KMS-11 (cell line): ENCODE data around the gene PCDHGA10.

ENCODE experiments used
- H2AFZ ChIP-seq: fragments of 200-600 bp; sonication (generic); 2 replicates; pipeline ENCODE4 v1.6.1; 2016; ENCODE audit warnings: antibody characterized with exemption, mixed run types, low read depth
- H3K27ac ChIP-seq: fragments of 200-600 bp; sonication (generic); 2 replicates; pipeline ENCODE4 v1.6.1; 2016; ENCODE audit warnings: mild to moderate bottlenecking, mixed run types
- H3K27me3 ChIP-seq: fragments of 200-600 bp; sonication (generic); 2 replicates; pipeline ENCODE4 v1.6.1; 2017; ENCODE audit warnings: mild to moderate bottlenecking, low read depth, mixed run types, moderate library complexity; ENCODE audit not compliant: insufficient read depth
- H3K36me3 ChIP-seq: fragments of 200-600 bp; sonication (generic); 2 replicates; pipeline ENCODE4 v1.6.1; 2017; ENCODE audit warnings: mild to moderate bottlenecking, mixed run types; ENCODE audit not compliant: insufficient read depth
- H3K4me1 ChIP-seq: fragments of 200-600 bp; sonication (generic); 2 replicates; pipeline ENCODE4 v1.6.1; 2016; ENCODE audit warnings: mild to moderate bottlenecking, low read depth, mixed run types; ENCODE audit not compliant: poor library complexity, severe bottlenecking
- H3K4me2 ChIP-seq: fragments of 200-600 bp; sonication (generic); 2 replicates; pipeline ENCODE4 v1.7.0; 2016; ENCODE audit warnings: mild to moderate bottlenecking, mixed run types
- H3K4me3 ChIP-seq: fragments of 200-600 bp; sonication (generic); IDR thresholded peaks from 2 replicates; pipeline ENCODE4 v1.6.1; 2017; ENCODE audit warnings: low read depth, low read length, mixed read lengths; ENCODE audit not compliant: insufficient read depth
- H3K79me2 ChIP-seq: fragments of 200-600 bp; sonication (generic); 2 replicates; pipeline ENCODE4 v1.6.1; 2016; ENCODE audit warnings: low read depth, mixed run types; ENCODE audit not compliant: insufficient read depth
- H3K9ac ChIP-seq: fragments of 200-600 bp; sonication (generic); 2 replicates; pipeline ENCODE4 v1.6.1; 2016; ENCODE audit warnings: mild to moderate bottlenecking, mixed run types
- H4K20me1 ChIP-seq: fragments of 200-600 bp; sonication (generic); 2 replicates; pipeline ENCODE4 v1.6.1; 2016; ENCODE audit warnings: mild to moderate bottlenecking, mixed run types; ENCODE audit not compliant: insufficient read depth
- TF ChIP-seq, protein P1 (sequence below): fragments of 200-600 bp; sonication (generic); conservative IDR thresholded peaks from 2 replicates; pipeline ENCODE4 v1.6.1; 2017; ENCODE audit warnings: low read depth, mild to moderate bottlenecking, antibody characterized with exemption, low read length, moderate library complexity, mixed read lengths

The PCDHGA10 gene

DNA sequence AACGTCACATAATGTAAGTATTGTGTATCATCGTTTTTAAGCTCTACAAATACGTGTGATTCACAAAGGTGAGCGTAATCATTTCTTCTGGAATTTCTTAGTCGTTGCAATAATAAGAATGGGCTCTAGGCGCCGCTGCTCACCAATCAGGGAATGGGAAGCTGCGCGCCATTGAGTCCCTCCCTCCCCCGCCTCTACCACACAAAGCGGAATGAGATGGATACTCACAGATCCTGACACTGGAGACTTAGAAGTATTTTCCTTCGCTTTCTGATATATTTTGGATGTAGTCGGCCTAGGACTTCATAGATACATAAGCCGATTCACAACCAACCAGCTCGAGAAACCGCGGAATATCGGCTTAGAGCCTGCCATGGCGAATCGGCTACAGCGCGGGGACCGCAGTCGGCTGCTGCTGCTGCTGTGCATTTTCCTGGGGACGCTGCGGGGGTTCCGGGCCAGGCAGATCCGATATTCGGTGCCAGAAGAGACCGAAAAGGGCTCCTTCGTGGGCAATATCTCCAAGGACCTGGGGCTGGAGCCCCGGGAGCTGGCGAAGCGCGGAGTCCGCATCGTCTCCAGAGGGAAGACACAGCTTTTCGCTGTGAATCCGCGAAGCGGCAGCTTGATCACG is 8.2 kb downstream of the PCDHGA10 start, which contains the start of gene PCDHGA11:
Gene PCDHGA11, plus strand, starts transcription at position 197 of the 634 bp plus-strand sequence. Its CDS starts 177 bp downstream, at position 374.
- H3K4me3 ChIP-seq: no peak within 1 kb of the TSS
- no peak within 1 kb of the TSS for H3K27ac ChIP-seq
- H3K36me3 ChIP-seq: no peaks in the 10 kb centered on the region
- no peaks in the 10 kb centered on the region for H4K20me1 ChIP-seq
- H3K4me2 ChIP-seq: no peak within 1 kb of the TSS; the same call in 1 of the 2 replicates
- no peaks in the 10 kb centered on the region for H3K27me3 ChIP-seq
- H3K9ac ChIP-seq: no peak within 1 kb of the TSS
- peak within 1 kb of the TSS; percentile 67; the same call in 1 of the 2 replicates for H2AFZ ChIP-seq
- no peaks in the 10 kb centered on the region for H3K79me2 ChIP-seq
- no peaks in the 10 kb centered on the region for H3K4me1 ChIP-seq
- TF ChIP-seq, protein P1, sequence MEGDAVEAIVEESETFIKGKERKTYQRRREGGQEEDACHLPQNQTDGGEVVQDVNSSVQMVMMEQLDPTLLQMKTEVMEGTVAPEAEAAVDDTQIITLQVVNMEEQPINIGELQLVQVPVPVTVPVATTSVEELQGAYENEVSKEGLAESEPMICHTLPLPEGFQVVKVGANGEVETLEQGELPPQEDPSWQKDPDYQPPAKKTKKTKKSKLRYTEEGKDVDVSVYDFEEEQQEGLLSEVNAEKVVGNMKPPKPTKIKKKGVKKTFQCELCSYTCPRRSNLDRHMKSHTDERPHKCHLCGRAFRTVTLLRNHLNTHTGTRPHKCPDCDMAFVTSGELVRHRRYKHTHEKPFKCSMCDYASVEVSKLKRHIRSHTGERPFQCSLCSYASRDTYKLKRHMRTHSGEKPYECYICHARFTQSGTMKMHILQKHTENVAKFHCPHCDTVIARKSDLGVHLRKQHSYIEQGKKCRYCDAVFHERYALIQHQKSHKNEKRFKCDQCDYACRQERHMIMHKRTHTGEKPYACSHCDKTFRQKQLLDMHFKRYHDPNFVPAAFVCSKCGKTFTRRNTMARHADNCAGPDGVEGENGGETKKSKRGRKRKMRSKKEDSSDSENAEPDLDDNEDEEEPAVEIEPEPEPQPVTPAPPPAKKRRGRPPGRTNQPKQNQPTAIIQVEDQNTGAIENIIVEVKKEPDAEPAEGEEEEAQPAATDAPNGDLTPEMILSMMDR: peak; percentile 62

DNA sequence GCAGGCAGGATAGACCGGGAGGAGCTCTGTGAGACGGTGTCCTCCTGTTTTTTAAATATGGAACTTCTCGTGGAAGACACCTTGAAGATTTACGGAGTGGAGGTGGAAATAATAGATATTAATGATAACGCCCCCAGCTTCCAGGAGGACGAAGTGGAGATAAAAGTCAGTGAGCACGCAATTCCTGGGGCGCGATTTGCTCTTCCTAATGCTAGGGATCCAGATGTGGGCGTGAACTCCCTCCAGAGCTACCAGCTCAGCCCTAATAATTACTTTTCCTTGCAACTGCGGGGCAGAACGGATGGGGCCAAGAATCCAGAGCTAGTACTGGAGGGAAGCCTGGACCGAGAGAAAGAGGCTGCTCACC is 8.7 kb downstream of the PCDHGA10 start:
- no peaks in the 10 kb centered on the region for H4K20me1 ChIP-seq
- H3K4me2 ChIP-seq: no peak overlapping the region; the same call in 1 of the 2 replicates
- no peaks in the 10 kb centered on the region for H3K36me3 ChIP-seq
- TF ChIP-seq, protein P1: no peak
- peak overlapping the region; percentile 67; the same call in 1 of the 2 replicates for H2AFZ ChIP-seq
- H3K27ac ChIP-seq: no peak overlapping the region
- no peaks in the 10 kb centered on the region for H3K4me1 ChIP-seq
- no peaks in the 10 kb centered on the region for H3K27me3 ChIP-seq
- no peaks in the 10 kb centered on the region for H3K79me2 ChIP-seq
- no peak overlapping the region for H3K4me3 ChIP-seq
- no peak overlapping the region for H3K9ac ChIP-seq

DNA sequence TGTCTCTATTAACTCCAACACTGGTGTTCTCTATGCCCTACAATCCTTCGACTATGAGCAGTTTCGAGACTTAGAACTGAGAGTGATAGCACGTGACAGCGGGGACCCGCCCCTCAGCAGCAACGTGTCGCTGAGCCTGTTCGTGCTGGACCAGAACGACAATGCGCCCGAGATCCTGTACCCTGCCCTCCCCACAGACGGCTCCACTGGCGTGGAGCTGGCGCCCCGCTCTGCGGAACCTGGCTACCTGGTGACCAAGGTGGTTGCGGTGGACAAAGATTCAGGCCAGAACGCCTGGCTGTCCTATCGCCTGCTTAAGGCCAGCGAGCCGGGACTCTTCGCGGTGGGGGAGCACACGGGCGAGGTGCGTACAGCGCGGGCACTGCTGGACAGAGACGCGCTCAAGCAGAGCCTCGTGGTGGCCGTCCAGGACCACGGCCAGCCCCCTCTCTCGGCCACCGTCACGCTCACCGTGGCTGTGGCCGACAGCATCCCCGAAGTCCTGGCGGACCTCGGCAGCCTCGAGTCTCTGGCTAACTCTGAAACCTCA is 10.0 kb downstream of the PCDHGA10 start:
- TF ChIP-seq, protein P1: no peak
- no peak overlapping the region for H3K4me3 ChIP-seq
- no peak overlapping the region for H2AFZ ChIP-seq
- no peak overlapping the region for H3K4me2 ChIP-seq
- H3K27me3 ChIP-seq: no peaks in the 10 kb centered on the region
- H3K9ac ChIP-seq: no peak overlapping the region
- no peak overlapping the region for H3K27ac ChIP-seq
- no peaks in the 10 kb centered on the region for H3K36me3 ChIP-seq
- no peaks in the 10 kb centered on the region for H4K20me1 ChIP-seq
- H3K4me1 ChIP-seq: no peaks in the 10 kb centered on the region
- no peaks in the 10 kb centered on the region for H3K79me2 ChIP-seq

DNA sequence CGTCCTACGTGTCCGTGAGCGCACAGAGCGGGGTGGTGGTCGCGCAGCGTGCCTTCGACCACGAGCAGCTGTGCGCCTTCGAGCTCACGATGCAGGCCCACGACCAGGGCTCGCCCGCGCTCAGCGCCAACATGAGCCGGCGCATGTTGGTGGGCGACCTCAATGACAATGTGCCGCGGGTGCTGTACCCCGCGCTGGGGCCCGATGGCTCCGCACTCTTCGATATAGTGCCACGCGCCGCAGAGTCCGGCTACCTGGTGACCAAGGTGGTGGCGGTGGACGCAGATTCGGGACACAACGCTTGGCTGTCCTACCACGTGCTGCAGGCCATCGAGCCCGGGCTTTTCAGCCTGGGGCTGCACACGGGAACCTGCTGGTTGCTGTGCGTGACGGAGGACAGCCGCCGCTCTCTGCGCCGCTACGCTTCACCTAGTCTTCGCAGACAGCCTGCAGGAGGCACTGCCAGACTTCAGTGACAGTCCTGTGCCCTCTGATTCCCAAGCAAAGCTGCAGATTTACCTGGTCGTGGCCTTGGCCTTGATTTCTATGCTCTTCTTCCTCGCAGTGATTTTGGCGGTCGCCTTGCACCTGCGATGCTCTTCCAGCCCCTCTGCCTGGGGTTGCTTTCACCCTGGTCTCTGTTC is 15.1 kb downstream of the PCDHGA10 start:
- no peak overlapping the region for H3K4me3 ChIP-seq
- no peak overlapping the region for H3K9ac ChIP-seq
- no peaks in the 10 kb centered on the region for H3K27me3 ChIP-seq
- no peak overlapping the region for H3K4me2 ChIP-seq
- TF ChIP-seq, protein P1: no peak
- no peaks in the 10 kb centered on the region for H3K79me2 ChIP-seq
- H3K27ac ChIP-seq: no peak overlapping the region
- no peaks in the 10 kb centered on the region for H4K20me1 ChIP-seq
- no peak overlapping the region for H2AFZ ChIP-seq
- H3K4me1 ChIP-seq: no peaks in the 10 kb centered on the region
- no peaks in the 10 kb centered on the region for H3K36me3 ChIP-seq
